ENCODE data around the gene UQCRC1.

- TF ChIP-seq GATA2 (IDR thresholded peaks at IDR 0.05; ENCODE audit: low read depth, low read length), result no peak
- no peak for TF ChIP-seq GATA3 (IDR thresholded peaks at IDR 0.05; ENCODE audit: low read depth, low read length)
Observed at GRCh38 chr3:48656841-48657281, 47.4 kb upstream of the UQCRC1 start.
